Cerebellar cortex (tissue), 1 donor: ENCODE data around the gene RDM1.

Source experiments
- DNase-seq: peaks from one replicate; pipeline ENCODE4 v3.0.0-alpha.2; 2015; ENCODE audit warnings: low spot score

RDM1 gene

GRCh38 chr17:35932586-35932985, 2.0 kb upstream of the RDM1 start:
- DNase-seq = no peak

DNA sequence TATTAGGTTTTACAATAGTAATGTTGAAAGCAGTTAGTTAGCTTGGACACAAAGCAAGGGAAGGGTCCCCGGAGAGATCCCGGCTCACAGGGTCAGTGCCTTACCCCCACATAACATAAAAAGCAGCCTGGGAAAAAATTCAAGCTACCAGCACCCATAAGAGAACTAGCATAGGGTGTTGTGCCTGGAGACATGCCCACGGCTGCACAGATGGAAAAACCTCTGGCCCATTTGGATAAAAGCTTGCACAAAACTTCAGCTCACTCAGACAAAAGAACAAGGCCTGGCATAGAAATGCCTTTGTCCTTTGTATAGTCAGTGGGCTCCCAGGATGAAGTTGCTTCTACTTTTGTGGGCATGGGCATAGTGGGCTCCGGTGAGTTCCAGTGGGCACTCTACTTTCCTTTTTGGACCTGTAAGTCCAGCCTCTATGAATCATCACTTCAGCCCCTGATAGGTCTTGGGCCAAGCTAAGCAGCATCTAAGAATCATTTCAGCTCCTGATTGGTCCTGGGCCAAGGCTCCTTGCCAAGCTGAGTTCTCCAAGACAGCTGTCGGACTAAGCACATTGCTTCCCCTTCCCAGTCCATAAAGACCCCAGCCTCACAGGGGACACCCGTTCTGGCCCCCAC, 1.3 kb upstream of the RDM1 start:
- DNase-seq = no peak

DNA sequence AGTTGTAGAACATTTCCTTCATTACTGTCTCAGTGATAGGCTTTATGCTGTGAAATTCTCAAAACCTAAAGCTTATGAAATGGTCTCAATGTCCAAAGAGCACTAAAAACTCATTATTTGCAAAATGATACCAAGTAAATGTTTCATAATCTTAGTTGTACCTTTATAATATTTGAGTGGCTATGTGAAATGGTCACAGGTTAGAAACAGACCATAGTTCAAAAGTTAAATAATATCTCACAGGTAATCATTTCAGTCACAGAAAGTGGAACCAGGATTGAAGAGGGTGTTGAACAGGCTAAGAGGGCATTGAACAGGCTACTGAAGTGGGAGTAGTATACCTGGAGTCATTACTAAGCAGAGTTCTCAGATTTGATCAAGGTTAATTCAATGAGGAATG, 2.9 kb downstream of the RDM1 start:
- no peak for DNase-seq

GRCh38 chr17:35923609-35924114, 6.9 kb downstream of the RDM1 start:
- no peak for DNase-seq

GRCh38 chr17:35920229-35920628, 10.3 kb downstream of the RDM1 start:
- no peak for DNase-seq

DNA sequence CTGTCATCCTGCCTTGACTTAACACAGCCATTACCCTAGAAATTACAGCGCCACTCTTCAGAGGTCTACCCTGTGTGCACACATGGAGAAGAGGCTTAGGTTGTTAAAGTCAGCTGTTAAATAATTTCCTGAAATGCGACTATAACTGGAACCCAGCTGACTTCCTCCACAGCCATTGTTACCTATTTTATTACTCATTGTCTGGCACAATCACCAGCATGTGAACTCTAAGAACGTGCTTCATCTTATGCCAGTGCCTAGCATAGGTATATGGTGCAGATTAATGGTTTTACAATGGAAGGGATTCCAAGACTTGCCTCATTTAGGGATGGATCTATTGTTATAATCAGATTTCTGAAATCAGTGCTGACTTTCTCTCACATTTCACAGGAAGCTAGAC, 11.9 kb downstream of the RDM1 start:
- no peak for DNase-seq

DNA sequence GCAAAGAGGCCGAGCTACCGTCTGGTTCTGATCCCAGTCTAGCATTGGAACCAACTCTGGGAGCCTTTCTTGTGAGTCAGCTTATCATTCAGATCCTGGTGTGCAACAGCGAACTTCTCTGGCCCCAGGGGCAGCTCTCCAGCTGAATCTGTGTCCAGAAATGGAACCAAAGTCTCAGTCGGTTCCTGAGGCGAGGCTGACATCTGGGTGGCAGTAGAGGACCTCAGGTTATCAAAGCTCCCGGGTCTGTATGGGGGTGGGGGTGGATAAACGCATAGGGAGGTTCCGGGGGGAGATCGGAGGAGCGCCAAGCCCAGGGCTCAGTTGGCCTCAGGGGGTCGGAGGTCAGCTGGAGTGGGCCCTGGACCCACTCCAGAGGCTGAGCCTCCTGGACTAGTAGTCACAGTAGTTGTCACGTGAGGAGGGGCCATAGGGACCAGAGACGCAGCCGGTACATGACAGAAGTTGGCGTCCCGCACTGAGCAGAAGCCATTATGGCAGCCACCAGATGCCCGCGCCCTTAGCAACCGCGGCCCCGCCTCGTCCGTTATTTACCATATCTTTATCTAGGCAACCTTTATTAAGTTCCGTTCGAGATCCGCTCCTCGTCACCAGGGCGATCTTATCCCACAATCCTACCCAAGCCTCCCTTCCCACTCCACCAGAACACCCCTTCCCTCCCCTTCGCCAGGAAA, 12.9 kb downstream of the RDM1 start:
- no peak for DNase-seq

- DNase-seq = no peak
These were observed 15.2 kb downstream of the RDM1 start for GRCh38 chr17:35915153-35915964.

DNA sequence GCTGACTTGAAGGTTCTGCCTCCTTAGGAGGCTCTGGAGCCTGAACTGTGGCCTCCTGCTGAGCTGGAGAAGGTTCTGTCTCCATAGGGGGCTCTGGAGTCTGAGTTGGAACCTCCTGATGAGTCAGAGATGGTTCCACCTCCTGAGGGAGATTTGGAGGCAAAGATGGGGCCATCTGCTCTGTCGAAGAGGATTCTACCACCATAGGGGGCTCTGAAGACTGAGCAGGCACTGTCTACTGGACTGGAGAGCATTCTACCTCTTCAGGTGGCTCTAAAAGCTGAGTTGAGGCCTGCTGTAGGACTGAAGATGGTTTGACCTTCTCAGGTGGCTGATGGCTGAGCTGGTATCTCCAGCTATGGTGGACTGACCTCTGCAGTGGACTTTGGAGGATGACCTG, 16.2 kb downstream of the RDM1 start:
- no peak for DNase-seq

GRCh38 chr17:35913609-35914008, 17.0 kb downstream of the RDM1 start:
- no peak for DNase-seq

DNA sequence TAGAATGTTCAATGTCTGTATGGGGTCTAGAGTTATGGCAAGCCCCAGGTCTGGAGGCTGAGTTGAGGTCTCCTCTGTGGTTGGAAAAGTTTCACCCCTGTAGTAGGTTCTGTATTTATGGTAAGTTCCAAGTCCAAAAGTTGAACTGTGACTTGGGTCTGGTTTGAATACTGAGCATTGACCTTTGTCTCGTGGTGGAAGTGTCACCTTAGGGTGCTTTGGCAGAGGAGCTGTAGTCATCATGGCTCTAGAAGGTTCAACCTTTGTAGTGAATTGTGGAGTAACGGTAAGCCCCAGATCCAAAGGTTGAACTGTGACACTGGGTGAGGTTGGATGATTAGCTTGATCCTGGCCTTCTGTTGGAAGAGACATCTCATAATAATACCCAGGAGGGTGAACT, 17.6 kb downstream of the RDM1 start:
- DNase-seq = no peak

DNA sequence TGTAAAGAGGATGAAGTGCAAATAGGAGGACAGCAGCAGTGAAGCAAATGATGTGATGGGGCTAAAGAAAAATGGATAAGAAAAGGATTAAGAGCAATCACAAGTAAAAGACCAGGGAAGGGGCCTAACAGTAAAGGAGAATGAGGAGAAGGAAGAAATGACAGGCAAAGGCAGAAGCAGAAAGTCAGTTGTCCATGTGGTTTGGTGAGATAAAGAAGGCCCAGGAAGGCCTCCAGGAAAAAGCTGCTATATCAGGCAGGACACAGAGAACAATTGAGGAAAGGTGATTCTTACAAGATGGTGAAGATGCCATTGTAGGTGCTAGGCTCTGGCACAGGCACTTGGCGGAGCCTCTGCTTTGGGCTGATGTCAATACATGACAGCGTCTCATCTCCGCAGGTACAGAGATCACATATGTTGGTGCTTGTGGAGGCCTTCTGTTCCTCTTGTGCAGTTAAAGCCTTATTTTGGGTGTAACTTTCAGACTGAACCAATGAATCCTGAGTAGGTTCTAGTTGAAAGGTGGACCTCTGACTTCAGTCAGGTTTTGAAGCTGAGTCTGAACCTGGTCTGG, 18.1 kb downstream of the RDM1 start:
- no peak for DNase-seq

DNA sequence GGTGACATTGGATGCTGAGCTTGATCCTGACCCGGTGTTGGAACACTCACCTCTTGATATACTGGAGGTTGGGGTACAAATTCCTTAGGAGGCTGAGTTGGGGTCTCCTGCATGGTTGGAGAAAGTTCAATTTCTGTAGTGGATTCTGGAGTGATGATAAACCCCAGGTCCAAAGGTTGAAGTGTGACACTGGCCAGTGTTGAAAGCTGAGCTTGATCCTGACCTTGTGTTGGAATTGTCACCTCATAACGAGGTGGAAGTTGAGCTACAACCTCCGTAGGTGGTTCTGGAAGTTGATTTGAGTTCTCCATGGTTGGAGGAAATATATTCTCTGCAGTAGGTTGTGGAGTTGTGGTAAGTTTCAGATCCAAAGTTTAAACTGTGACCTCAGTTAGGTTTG, 21.2 kb downstream of the RDM1 start:
- no peak for DNase-seq

DNA sequence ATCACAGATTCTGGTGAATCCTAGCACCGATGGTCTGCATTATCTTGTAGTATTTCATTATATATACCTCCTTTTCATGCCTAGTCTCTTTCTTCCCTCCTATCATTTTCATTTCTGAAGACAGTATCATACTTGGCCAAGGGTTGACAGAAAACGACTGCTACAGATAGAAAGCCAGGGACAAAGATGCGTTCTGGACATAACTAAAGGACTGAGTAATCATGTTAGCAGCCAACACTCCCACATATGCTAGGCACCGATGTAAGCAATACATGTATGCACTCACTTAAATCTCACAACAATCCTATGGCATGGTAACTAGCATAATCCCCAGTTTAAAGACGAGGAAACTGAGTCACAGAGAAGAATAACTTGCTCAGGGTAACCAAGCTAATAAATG, 22.9 kb downstream of the RDM1 start:
- DNase-seq = no peak

- DNase-seq = no peak
These were observed 23.5 kb downstream of the RDM1 start for GRCh38 chr17:35906926-35907637.

DNA sequence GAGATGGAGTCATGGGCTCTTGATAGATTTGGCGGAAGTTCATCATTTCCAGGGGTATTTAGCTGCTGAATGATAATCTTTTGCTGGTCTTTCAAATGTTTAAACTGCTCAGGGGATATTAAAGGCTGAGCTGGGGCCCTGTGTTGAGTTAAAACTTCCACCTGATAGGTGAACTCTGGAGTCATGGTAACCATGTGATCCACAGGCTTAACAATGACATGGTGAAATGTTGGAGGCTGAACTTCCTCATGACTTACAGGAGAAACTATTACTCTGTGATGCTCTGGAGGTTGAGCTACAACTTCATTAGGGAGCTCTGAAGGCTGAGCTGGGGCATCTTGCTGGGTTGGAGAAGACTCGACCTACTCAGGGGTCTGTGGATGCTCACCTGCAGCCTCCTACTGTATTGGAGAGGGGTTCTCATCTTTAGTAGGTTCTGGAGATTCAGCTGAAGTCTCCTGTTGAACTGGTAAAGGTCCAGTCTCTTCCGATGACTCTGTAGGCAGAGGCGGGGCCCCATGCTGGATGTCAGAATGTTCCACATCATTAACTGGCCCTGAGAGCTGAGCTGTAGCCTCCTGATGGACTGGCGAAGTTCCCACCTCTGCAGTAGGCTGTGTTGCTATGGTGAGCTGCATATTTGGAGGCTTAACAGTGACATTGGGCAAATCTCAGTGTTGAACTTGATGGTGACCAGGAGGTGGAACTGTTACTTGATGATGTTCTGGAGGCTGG, 24.2 kb downstream of the RDM1 start:
- no peak for DNase-seq

GRCh38 chr17:35903451-35903850, 27.1 kb downstream of the RDM1 start:
- DNase-seq = no peak

GRCh38 chr17:35901631-35902175, 28.9 kb downstream of the RDM1 start:
- no peak for DNase-seq

GRCh38 chr17:35900708-35901480, 29.7 kb downstream of the RDM1 start:
- no peak for DNase-seq

- no peak for DNase-seq
These were observed 30.3 kb downstream of the RDM1 start for GRCh38 chr17:35900280-35900679.
